NCI-H82 treated with DMSO at 0.1 percent for 48 hours (cell line): ENCODE measurements around the gene NCAPD3.
"Not testable (repeated sequence)": the region's sequence is repeated elsewhere in the genome, so short reads cannot be mapped to it uniquely, and the experiment has no call there.

Experiments used
- DNase-seq: peaks from one replicate; lab custom pipeline; 2025; ENCODE audit not compliant: unreplicated experiment; lab: John Stamatoyannopoulos, UW

Gene NCAPD3

DNA sequence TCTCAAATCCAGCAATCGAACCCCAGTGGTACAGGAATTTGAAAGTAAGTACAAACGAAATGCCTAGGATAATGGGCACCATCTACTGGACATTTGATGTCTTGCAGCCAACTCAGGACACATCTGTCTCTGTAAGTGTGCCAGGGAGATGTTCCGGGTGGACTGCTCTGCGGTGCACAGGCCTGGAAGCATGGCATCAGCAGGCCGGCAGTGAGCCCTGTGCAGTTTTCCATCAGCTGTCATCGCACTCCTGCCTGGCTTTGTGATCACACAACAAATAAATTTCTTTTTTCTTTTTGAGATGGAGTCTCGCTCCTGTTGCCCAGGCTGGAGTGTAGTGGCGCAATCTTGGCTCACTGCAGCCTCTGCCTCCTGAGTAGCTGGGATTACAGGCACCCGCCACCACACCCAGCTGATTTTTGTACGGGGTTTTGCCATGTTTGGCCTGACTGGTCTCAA lies 83.9 kb downstream of the NCAPD3 start:
- peak; percentile 21 for DNase-seq

DNA sequence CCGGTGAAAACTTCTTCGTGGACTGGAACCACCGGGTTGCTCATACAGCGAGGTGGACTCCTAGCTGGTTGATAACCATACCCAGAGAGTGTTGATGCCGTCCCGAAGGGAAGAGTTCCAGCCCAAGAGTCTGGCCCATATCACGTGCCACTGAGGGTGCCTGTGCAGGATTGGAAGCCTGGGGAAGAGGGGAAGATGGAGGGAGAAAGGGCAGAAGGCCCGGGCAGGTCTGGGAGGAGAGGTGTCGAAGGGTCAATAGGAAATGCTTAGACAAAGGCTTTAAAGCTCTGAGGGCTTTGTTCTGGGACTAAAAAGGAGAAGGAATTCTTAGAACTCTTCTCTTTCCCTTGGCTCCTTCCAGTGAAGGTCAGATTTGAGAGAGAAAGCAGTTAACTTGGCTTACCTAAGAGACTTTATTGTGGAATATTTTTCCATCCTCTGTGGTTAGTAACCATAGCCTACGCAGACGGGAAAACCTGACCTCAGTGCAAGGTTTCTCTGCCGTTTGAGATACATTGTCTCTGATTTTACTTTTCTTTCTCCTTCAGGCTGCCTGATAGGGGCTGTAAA lies 84.4 kb downstream of the NCAPD3 start:
- DNase-seq, result no peak

DNA sequence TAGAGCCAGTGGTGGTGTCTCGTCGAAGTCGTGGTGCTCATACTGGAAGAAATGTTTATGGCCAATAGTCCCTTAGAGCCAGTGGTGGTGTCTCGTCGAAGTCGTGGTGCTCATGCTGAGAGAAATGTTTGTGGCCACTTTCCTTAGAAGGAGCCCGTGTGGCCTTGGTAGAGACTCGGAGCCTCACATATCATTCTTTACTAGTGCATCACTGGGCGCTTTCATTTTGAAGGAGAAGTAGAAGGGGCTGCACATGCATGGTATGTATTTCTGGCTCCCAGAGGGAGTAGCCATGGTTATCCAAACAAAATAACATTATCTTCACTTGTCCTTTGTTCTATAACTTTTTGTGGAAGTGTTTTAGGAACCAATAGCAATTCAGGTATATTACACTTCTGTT lies 85.4 kb downstream of the NCAPD3 start:
- no peak for DNase-seq

DNA sequence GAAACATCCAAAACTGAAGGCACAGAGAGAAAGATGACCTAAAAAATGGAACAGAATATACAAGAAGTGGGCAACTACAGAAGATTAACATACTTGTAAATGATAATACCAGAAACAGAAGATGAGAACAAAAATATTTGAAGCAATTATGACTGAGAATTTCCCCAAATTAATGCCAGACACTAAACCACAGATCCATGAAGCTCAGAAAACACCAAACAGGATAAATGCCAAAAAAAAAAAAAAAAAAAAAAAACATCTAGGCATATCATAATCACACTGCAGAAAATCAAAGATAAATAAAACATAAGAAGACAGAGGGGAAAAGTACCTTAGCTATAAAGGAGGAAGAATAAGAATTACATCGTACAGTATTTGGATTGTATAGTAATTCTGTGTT lies 89.6 kb downstream of the NCAPD3 start:
- no peak for DNase-seq

DNA sequence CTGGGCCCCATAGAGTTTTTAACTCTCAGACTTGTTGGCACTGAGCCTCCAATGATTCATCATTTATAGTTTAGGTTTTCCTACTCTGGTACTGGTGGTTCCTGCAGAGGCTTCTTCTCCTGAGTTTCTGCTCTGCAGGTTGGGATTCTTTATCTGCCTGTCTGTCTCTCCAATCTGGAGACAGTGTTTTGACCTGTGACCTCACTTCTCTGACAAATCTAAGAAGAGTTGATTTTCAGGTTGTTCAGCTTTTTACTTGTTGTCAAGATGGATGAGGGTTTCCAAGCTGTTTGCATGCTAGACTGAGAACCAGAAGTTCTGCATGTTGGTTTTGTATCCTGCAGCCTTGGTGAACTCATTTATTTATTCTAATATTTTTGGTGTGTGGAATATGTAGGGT lies 91.0 kb downstream of the NCAPD3 start:
- no peak for DNase-seq

DNA sequence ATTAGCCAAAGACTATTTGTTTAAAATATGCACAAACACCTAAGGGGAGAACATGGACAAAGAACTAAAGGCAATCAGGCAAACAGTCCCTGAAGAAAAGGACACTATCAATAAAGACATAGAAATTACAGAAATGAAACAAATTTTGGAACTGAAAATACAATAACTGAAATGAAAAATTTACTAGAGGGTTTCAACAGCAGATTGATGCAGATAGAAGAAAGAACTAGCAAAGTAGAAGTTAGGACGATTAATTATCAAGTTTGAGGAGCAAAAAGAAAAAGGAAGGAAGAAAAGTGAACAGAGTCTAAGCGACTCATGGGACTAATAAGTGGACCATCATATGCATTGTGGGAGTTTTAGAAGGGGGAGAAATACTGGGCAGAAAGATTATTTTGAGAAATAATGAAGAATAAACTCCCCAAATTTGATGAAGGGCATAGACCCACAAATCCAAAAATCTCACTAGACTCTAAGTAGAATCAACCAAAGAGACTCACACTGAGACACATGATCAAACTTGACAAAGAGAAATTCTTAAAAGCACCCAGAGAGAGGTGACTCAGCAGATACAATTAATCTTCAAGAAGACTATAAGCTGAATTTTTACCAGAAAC lies 92.0 kb downstream of the NCAPD3 start:
- no peak for DNase-seq

DNA sequence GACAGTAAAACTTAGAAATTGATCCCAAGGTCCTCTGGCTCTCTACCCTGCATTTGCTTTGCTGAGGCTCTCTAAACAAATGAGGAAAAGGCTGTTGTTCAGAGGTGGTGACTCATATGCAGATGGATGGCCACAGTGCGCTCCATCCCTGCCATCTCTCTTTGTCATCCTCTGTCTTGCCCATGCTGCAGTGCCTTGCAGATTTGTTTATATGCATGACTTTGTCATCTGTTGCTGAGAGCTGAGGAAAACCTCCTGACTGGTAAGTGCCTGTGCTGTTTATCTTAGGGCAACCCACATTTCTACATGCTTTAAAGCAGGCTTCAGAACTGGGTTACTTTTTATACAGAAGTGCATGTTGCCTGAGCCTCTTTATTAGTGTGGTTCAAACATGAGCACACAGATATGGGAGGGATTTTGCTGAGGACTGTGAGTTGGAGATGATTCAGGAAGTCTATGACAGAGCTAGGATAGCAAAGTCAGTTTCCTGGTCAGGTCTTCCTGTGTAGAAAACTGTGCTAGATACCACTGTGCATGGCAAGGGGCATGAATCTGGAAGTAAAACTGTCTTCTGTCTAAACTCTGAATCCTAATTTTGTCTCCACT lies 97.4 kb downstream of the NCAPD3 start:
- DNase-seq, result no peak

DNA sequence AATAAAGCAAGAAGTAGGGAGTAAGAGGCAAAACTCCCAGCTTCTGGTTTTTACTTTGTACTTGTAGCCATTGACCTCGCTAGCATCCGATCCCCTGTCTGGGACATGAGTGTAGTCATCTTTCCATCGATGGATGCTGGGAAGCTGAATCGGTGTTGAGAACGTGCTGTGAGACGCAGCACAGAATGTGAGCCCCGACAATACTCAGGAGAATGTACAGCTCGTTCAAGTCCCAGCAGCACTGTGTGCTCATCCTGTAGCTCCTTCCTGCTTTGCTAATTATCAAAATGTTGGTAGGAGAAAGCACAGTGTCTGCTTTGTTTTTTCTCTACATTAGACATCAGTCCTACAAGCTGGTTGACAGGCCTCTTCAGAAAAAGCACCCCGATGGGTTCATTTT lies 98.3 kb downstream of the NCAPD3 start:
- no peak for DNase-seq

DNA sequence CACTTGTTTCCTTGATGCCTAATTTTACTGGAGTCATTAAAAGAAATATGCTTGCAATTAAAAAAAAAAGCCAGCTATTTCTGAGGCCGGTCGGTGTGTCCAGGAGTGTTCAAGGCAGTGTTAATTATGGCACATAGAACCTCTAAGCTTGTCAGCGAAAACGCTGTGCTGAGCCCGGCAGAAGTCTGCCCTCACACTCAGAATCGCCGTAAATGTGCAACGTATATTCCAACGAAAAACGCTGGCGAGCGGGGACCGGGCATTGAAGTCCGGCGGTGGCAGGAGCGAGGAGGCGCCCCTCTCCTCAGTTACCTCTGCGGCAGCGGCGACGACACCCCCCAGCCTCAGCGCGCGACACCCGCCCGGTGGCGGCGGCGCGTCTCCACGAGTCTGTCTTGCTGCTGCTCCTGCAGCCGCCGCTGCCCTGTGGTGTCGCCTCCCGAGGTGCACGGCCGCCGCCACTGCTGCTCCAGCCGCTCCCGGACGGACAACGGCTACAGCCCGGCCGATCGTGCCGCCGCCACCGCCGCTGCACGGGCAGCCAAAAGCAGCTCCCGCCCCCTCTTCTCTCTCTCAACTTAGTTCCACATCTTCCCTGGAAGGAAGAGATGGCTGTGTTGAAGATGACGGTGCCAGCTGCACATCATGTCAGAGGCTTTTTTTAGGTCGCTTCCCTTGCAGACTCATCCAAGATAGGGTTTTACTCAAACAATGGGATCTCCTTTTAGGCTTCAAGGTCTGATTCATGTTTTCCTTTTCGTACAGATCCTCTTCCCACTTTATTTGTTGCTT lies 98.9 kb downstream of the NCAPD3 start:
- DNase-seq, result no peak

DNA sequence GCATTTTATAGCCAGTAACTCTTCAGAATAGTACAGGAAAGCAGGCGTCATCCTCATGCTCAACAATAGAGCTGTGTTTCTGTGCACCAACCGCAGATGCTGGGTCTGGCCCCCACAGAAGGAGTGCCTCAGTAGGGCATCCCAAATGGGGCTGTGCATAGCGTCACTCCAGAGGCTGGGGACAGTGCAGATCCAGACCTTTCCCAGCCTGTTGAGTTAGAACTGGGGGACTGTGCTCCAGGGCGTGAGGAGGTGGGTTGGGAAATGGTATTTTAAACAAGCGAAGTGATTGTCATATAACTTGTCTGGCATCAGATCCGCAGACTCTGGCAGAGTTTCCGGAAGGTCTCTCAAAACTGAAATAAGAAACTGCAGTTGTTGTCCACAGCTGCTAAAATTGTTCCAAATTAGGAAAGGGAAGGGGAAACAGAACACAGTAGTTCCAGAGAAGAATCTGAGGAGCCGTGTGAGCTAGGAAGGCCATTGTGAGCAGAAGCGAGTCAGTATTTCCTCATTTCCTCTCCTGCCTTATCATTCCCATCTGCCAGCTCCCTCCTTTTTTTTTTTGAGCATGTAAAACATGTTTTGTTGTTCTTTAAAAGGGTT lies 102.7 kb downstream of the NCAPD3 start:
- no peak for DNase-seq

DNA sequence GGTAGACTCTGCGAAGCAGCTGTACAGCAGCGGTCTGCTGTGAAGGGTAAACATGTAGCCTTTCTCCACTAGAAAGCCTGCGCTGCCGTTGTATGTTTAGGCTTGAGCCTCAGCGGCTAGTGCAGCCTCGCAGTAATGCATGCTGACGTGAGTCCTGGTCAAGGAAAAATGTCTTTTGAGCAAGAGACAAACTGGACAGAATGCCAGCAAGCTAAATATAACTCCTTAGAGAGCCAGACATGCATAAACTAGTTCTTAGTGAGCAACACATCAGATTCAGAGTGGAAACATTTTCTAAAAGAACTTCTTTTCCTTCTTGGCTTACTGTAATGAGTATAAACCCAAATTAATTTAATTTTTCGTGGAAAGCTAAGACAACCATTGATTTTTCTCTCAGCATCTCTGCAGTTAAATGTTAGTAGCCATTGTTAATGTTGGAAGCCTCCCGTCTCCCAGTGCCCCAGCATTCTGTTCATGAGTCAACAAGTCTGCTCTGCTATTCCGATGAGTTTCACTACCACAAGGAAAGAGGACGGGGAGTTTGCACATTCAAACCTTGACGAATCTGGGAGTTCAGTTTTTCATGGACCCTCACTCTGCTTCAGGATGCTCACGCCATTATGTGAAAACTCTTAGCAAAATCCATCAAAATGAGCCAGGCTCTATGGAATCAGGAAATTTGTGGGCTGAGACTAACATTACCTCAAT lies 103.5 kb downstream of the NCAPD3 start:
- no peak for DNase-seq

DNA sequence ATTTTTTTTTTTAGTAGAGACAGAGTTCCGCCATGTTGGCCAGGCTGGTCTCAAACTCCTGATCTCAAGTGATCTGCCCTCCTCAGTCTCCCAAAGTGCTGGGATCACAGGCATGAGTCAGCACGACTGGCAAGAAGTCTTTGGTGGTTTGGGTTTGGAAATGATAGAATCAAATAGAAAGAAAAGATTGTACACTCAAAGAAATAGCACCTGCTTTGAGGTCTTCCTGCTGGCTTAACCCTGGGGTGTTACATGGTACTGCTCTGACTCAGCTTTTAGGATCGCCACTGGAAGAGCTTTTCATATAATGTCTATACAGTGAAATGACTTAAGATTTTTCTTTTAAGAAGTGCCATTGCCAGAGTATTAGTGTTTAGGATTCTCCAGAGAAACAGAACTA lies 104.7 kb downstream of the NCAPD3 start:
- no peak for DNase-seq

DNA sequence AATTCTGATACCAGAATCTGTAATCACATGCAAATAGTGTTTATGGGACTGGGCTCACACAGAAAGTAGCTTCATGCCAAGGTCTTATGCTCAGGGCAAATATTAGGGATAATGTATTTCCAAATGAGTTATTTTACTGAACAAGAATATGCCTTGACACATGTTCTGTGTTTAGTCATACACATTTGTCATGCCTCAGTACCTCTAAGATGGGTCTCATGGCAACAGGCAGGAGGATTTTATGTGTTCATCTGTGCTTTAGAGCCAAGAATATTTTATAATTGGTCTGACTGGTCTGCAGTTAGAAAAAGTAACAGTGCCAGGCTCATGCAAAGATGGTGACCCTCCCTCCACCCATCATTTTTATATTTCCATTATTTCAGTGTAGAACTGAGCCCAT lies 105.8 kb downstream of the NCAPD3 start:
- DNase-seq, result no peak

DNA sequence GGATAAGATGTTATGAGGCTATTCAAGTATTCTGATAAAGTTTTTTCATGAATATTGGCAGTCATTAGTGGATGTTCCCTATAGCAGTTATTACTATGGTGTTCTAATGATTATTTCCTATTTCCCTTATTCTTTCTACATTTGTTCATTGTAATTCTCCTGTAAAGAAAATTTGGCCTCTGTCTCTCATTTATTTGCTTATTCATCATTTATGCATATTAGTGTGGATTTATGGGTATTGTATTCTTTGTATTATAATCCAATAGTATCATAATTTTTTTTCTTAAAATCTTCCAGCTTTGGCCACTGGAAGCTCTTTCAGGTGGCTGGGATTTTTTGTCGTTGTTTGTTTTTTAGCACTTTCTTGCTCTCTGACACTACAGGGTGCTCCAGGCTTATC lies 107.6 kb downstream of the NCAPD3 start:
- DNase-seq, result no peak

DNA sequence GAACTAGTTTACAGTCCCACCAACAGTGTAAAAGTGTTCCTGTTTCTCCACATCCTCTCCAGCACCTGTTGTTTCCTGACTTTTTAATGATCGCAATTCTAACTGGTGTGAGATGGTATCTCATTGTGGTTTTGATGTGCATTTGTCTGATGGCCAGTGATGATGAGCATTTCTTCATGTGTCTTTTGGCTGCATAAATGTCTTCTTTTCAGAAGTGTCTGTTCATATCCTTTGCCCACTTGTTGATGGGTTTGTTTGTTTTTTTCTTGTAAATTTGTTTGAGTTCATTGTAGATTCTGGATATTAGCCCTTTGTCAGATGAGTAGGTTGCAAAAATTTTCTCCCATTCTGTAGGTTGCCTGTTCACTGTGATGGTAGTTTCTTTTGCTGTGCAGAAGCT lies 110.0 kb downstream of the NCAPD3 start:
- DNase-seq, result not testable (repeated sequence)

DNA sequence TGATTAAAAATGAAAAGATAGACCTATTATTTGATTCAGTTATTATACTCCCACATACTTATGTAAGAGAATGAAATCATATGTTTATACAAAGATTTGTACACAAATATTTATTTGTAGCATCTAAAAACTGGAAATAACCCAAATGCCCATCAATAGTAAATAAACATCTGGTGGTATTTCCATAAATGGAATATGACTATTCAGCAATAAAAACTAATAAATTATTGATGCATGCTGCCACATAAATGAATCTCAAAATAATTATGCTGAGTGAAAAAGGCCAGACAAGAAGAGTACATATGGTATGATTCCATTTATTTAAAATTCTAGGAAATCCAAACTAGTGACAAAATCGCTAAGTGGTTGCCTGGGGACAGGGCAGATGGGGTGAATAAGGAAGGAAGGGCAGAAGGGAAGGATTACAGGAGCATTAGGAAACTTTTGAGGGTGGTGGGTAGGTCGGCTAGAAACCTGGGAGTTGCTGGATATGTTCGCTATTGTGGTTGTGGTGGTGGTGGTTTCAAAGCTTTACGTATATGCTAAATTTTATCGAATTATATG lies 113.4 kb downstream of the NCAPD3 start:
- no peak for DNase-seq
